Retinal pigment epithelial cell (primary cell): ENCODE data around the gene SCG2.

Source experiments
- DNase-seq: peaks from one replicate; pipeline ENCODE4 v3.0.0-alpha.2; 2010; ENCODE audit warnings: low read depth
- H3K4me3 ChIP-seq: 2 replicates; pipeline ENCODE4 v1.5.1; 2011; ENCODE audit warnings: mild to moderate bottlenecking, low read length, control low read depth, moderate library complexity
- CTCF ChIP-seq: conservative IDR thresholded peaks from 2 replicates; pipeline ENCODE4 v1.5.1; 2011; ENCODE audit warnings: low read depth, low read length, control low read depth, inconsistent platforms

SCG2 gene

GRCh38 chr2:223591596-223591995 is 10.6 kb downstream of the SCG2 start:
- no peak overlapping the region for H3K4me3 ChIP-seq
- DNase-seq = no peak
- TF ChIP-seq CTCF = no peak

GRCh38 chr2:223590964-223591363 is 11.2 kb downstream of the SCG2 start:
- no peak for TF ChIP-seq CTCF
- no peak overlapping the region for H3K4me3 ChIP-seq
- no peak for DNase-seq

GRCh38 chr2:223589901-223590300 is 12.3 kb downstream of the SCG2 start:
- no peak for TF ChIP-seq CTCF
- no peak overlapping the region for H3K4me3 ChIP-seq
- no peak for DNase-seq

- no peak for TF ChIP-seq CTCF
- DNase-seq = no peak
- no peak overlapping the region for H3K4me3 ChIP-seq
Measured at GRCh38 chr2:223588251-223588650, 13.9 kb downstream of the SCG2 start.

GRCh38 chr2:223587301-223587700 is 14.9 kb downstream of the SCG2 start:
- H3K4me3 ChIP-seq = no peak overlapping the region
- no peak for TF ChIP-seq CTCF
- DNase-seq = no peak

GRCh38 chr2:223586261-223586660 is 15.9 kb downstream of the SCG2 start:
- no peak for TF ChIP-seq CTCF
- H3K4me3 ChIP-seq = no peak overlapping the region
- peak; percentile 74 for DNase-seq

- TF ChIP-seq CTCF = no peak
- H3K4me3 ChIP-seq = no peak overlapping the region
- no peak for DNase-seq
Measured at GRCh38 chr2:223585666-223586065, 16.5 kb downstream of the SCG2 start.
